ENCODE data around the gene ABR. TPM values are rescaled to one million over a fixed set of nuclear protein-coding genes. Genes with fewer than 3 reads are reported as not detected.

The ABR gene
- total RNA-seq, 1 donor from 2014 or later, result 110 TPM

- H3K36me3 Mint-ChIP-seq (ENCODE audit: unreplicated experiment), result peaks cover 18% of the 10 kb centered on the region
- no peak overlapping the region for H3K27ac Mint-ChIP-seq (ENCODE audit: unreplicated experiment)
Observed at GRCh38 chr17:1006054-1006453, 173.7 kb downstream of the ABR start.

DNA sequence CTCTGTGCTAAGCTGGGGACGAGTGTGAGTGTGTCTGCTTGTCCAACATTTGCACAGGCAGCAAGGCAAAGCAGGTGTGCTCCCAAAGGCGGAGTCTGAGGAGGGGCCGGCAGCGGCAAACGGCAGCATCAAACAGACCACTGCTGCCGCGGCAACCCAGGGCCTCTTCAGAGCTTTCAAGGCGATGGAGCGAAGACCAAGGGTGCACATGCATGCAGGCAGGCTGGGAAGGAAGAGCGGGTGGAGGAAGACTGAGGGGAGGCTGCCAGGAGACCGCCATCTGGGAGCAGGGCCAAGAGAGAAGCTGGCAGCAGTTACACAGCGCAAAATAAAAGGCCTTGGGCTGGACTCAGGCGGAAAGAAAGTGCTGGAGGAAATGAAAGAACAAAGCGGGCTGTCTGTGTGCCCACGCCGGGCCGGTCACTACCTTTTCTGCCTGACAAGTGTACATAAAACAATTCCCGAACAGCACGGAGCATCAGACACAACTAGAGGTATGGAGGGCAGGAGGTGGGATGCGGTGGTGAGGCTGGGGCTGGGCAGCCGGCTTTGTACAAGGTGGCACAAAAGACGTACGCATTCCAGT is 174.3 kb downstream of the ABR start:
- Mint-ChIP-seq H3K4me3 (ENCODE audit: unreplicated experiment) (no peak overlapping the region), H3K9me3 (ENCODE audit: unreplicated experiment) (no peaks in the 10 kb centered on the region), H3K4me1 (ENCODE audit: unreplicated experiment) (peaks cover 52% of the 10 kb centered on the region), H3K27ac (ENCODE audit: unreplicated experiment) (peak overlapping the region; percentile 23), H3K36me3 (ENCODE audit: unreplicated experiment) (peaks cover 24% of the 10 kb centered on the region), H3K27me3 (ENCODE audit: unreplicated experiment) (no peaks in the 10 kb centered on the region)
- no peak for DNase-seq (ENCODE audit: extremely low spot score, unreplicated experiment)
- TF ChIP-seq, protein P1, sequence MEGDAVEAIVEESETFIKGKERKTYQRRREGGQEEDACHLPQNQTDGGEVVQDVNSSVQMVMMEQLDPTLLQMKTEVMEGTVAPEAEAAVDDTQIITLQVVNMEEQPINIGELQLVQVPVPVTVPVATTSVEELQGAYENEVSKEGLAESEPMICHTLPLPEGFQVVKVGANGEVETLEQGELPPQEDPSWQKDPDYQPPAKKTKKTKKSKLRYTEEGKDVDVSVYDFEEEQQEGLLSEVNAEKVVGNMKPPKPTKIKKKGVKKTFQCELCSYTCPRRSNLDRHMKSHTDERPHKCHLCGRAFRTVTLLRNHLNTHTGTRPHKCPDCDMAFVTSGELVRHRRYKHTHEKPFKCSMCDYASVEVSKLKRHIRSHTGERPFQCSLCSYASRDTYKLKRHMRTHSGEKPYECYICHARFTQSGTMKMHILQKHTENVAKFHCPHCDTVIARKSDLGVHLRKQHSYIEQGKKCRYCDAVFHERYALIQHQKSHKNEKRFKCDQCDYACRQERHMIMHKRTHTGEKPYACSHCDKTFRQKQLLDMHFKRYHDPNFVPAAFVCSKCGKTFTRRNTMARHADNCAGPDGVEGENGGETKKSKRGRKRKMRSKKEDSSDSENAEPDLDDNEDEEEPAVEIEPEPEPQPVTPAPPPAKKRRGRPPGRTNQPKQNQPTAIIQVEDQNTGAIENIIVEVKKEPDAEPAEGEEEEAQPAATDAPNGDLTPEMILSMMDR (IDR thresholded peaks at IDR 0.05), result no peak

More at GRCh38 chr17:1006054-1006453, 173.7 kb downstream of the ABR start:
- no peak for DNase-seq (ENCODE audit: extremely low spot score, unreplicated experiment)
- no peak overlapping the region for H3K4me3 Mint-ChIP-seq (ENCODE audit: unreplicated experiment)
- no peaks in the 10 kb centered on the region for H3K27me3 Mint-ChIP-seq (ENCODE audit: unreplicated experiment)
- TF ChIP-seq, protein P1 (IDR thresholded peaks at IDR 0.05), result no peak
- H3K9me3 Mint-ChIP-seq (ENCODE audit: unreplicated experiment), result no peaks in the 10 kb centered on the region
- peaks cover 46% of the 10 kb centered on the region for H3K4me1 Mint-ChIP-seq (ENCODE audit: unreplicated experiment)

- Mint-ChIP-seq H3K27ac (ENCODE audit: unreplicated experiment) (no peak overlapping the region), H3K9me3 (ENCODE audit: unreplicated experiment) (no peaks in the 10 kb centered on the region), H3K27me3 (ENCODE audit: unreplicated experiment) (no peaks in the 10 kb centered on the region), H3K4me1 (ENCODE audit: unreplicated experiment) (peaks cover 56% of the 10 kb centered on the region), H3K4me3 (ENCODE audit: unreplicated experiment) (no peak overlapping the region), H3K36me3 (ENCODE audit: unreplicated experiment) (peaks cover 28% of the 10 kb centered on the region)
- TF ChIP-seq, protein P1 (IDR thresholded peaks at IDR 0.05), result no peak
- no peak for DNase-seq (ENCODE audit: extremely low spot score, unreplicated experiment)
Observed at GRCh38 chr17:1004769-1005295, 174.9 kb downstream of the ABR start.

- TF ChIP-seq, protein P1 (IDR thresholded peaks at IDR 0.05), result no peak
- Mint-ChIP-seq H3K4me1 (ENCODE audit: unreplicated experiment) (peaks cover 58% of the 10 kb centered on the region), H3K36me3 (ENCODE audit: unreplicated experiment) (peaks cover 28% of the 10 kb centered on the region), H3K27ac (ENCODE audit: unreplicated experiment) (peak overlapping the region; percentile 94), H3K9me3 (ENCODE audit: unreplicated experiment) (no peaks in the 10 kb centered on the region), H3K27me3 (ENCODE audit: unreplicated experiment) (no peaks in the 10 kb centered on the region), H3K4me3 (ENCODE audit: unreplicated experiment) (no peak overlapping the region)
- no peak for DNase-seq (ENCODE audit: extremely low spot score, unreplicated experiment)
Observed at GRCh38 chr17:1003972-1004768, 175.6 kb downstream of the ABR start.

DNA sequence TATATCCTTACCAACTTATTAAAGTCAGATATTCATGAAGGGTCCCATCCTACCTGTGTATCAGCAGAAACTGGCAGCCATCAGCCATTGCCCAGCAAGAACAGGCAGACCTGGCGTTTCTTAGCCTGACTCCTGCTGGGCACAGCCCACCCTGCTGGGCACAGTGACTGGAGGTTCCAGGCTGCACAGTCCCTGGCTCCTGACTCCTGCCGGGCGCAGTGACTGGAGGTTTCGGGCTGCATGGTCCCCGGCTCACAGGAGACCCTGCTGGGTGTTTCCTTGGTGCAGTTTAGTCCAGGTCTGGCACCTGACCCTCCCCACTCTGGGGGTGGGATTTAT is 176.2 kb downstream of the ABR start:
- H3K27ac Mint-ChIP-seq (ENCODE audit: unreplicated experiment), result peak overlapping the region; percentile 94
- H3K4me3 Mint-ChIP-seq (ENCODE audit: unreplicated experiment), result no peak overlapping the region
- DNase-seq (ENCODE audit: extremely low spot score, unreplicated experiment), result no peak
- H3K27me3 Mint-ChIP-seq (ENCODE audit: unreplicated experiment), result no peaks in the 10 kb centered on the region
- no peaks in the 10 kb centered on the region for H3K9me3 Mint-ChIP-seq (ENCODE audit: unreplicated experiment)
- TF ChIP-seq, protein P1 (IDR thresholded peaks at IDR 0.05), result no peak
- H3K4me1 Mint-ChIP-seq (ENCODE audit: unreplicated experiment), result peaks cover 64% of the 10 kb centered on the region
- H3K36me3 Mint-ChIP-seq (ENCODE audit: unreplicated experiment), result peaks cover 28% of the 10 kb centered on the region

Data from osteocyte (in vitro differentiated cells).